Measurements from ENCODE around the gene SAE1. TPM values are rescaled to one million over a fixed set of nuclear protein-coding genes. Genes with fewer than 3 reads are reported as not detected.
"Not testable (repeated sequence)": the region's sequence is repeated elsewhere in the genome, so short reads cannot be mapped to it uniquely, and the experiment has no call there.

Gene SAE1
- total and polyA plus RNA-seq, 12 donors, result 11.9 to 60.2 (median 45.5) TPM

- DNase-seq (peak; percentile 91 to 94), ATAC-seq (peak; percentile 92 to 96 (median 94))
- Histone ChIP-seq H3K4me3 (peak overlapping the region in 8 of 10 donors; percentile 12 to 43 (median 34)), H3K36me3 (no peaks in the 10 kb centered on the region), H3K27me3 (peaks cover 0 to 40% (median 0%) of the 10 kb centered on the region in 7 donors), H3K4me1 (peaks cover 3 to 54% (median 39%) of the 10 kb centered on the region in 9 donors), H3K27ac (peak overlapping the region in 8 of 10 donors; percentile 8 to 70 (median 50)), H3K9me3 (no peaks in the 10 kb centered on the region)
- TF ChIP-seq, protein P1, sequence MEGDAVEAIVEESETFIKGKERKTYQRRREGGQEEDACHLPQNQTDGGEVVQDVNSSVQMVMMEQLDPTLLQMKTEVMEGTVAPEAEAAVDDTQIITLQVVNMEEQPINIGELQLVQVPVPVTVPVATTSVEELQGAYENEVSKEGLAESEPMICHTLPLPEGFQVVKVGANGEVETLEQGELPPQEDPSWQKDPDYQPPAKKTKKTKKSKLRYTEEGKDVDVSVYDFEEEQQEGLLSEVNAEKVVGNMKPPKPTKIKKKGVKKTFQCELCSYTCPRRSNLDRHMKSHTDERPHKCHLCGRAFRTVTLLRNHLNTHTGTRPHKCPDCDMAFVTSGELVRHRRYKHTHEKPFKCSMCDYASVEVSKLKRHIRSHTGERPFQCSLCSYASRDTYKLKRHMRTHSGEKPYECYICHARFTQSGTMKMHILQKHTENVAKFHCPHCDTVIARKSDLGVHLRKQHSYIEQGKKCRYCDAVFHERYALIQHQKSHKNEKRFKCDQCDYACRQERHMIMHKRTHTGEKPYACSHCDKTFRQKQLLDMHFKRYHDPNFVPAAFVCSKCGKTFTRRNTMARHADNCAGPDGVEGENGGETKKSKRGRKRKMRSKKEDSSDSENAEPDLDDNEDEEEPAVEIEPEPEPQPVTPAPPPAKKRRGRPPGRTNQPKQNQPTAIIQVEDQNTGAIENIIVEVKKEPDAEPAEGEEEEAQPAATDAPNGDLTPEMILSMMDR (IDR thresholded peaks at IDR 0.05), result peak; percentile 98 to 100 (median 99)
- intact Hi-C loops (cut with DNase I), result loop anchor here in 7 of 10 donors (1.0 to 10.0 kb wide), 9 partner anchors 15 to 95 kb away; no protein-coding TSS in a partner anchor
- 1 to 2% methylated on average over 46 of the region's 46 CpGs for WGBS, 2 donors
Measured at GRCh38 chr19:47243776-47244547, 113.3 kb downstream of the SAE1 start.

DNA sequence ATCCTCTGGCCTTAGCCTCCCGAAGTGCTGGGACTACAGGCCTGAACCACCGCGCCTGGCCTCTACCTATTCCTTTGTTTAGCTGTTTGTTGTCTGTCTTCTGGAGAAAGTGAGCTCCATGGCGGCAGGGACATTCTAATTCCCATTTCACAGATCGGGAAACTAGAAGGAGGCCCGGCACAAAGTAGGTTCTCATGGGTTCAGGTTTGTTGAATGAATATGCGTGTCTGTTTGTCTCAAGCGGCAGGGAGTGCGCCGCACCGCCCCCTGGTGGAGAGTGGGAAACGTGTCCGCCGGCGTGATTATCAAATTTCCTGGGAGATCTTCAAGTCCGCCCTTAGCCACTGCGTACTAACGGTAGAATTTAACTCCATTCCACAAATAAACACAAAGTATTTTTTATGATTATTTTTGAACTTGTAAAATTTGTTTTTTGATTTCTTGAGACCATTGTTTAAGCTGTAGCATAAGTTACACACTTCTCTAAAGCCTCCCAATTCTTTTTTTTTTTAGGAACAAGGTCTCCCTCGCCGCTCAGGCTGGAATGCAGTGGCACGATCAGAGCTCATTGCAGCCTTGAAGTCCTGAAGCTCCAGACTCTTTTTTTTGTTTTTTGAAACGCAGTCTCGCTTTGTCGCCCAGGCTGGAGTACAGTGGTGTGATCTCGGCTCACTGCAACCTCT lies 116.8 kb downstream of the SAE1 start:
- 31% methylated on average over 25 of the region's 25 CpGs for WGBS, 2 donors
- Histone ChIP-seq H3K9me3 (no peaks in the 10 kb centered on the region), H3K4me1 (peaks cover 3 to 31% (median 18%) of the 10 kb centered on the region in 9 donors), H3K4me3 (no peak overlapping the region), H3K27ac (no peak overlapping the region), H3K27me3 (peaks cover 0 to 5% (median 0%) of the 10 kb centered on the region in 7 donors), H3K36me3 (no peaks in the 10 kb centered on the region)
- TF ChIP-seq, protein P1 (IDR thresholded peaks at IDR 0.05), result peak; percentile 91 to 96 (median 93)
- intact Hi-C loops (cut with DNase I), result loop anchor here in 5 of 10 donors (1.0 to 10.0 kb wide), 8 partner anchors 35 to 1600 kb away; no protein-coding TSS in a partner anchor
- DNase-seq, result peak; percentile 79 to 83
- ATAC-seq, result peak in 1 of 8 donors; percentile 26

- ATAC-seq; H3K36me3 ChIP-seq; H3K27me3 ChIP-seq; DNase-seq; intact Hi-C loops (cut with DNase I); H3K27ac ChIP-seq; H3K9me3 ChIP-seq; H3K4me3 ChIP-seq: not testable (repeated sequence)
- H3K4me1 ChIP-seq, result peaks cover 2 to 15% (median 13%) of the 10 kb centered on the region in 9 donors
- 88 to 91% methylated on average over 8 of the region's 8 CpGs for WGBS, 2 donors
Measured at GRCh38 chr19:47253016-47253415, 122.4 kb downstream of the SAE1 start.

DNA sequence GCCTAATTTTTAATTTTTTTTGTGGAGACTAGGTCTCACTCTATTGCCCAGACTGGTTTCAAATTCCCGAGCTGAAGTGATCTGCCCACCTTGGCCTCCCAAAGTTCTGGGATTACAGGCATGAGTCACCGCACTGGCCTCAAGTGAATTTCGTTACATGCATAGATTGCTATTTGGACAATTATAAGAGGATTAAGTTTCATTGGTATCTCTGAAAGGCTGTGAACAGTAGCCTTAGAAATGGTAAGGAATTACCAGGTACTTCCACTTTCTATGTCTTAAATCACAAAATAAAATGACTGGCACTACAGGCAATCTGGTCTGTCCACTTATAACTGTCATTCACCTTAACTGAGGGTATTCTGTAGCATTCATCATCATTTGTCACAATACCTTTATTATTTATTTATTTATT lies 122.8 kb downstream of the SAE1 start:
- no peak overlapping the region for H3K4me3 ChIP-seq
- peaks cover 2 to 19% (median 17%) of the 10 kb centered on the region in 9 donors for H3K4me1 ChIP-seq
- H3K27ac ChIP-seq, result no peak overlapping the region
- TF ChIP-seq, protein P1 (IDR thresholded peaks at IDR 0.05), result no peak
- H3K27me3 ChIP-seq, result no peaks in the 10 kb centered on the region
- WGBS, 2 donors, result 67 to 75% methylated on average over 3 of the region's 3 CpGs
- peaks cover 0 to 4% (median 0%) of the 10 kb centered on the region in 9 donors for H3K36me3 ChIP-seq
- ATAC-seq (no peak), DNase-seq (no peak)
- no peaks in the 10 kb centered on the region for H3K9me3 ChIP-seq
- intact Hi-C loops (cut with DNase I), result no loop called here

All from heart right ventricle (tissue), 16 donors.